GM21786 (cell line): ENCODE data around the gene SAMD8.
"Not testable (repeated sequence)": the region's sequence is repeated elsewhere in the genome, so short reads cannot be mapped to it uniquely, and the experiment has no call there.

ENCODE experiments used
- ATAC-seq: cut with Tn5 transposase; IDR thresholded peaks from one replicate; pipeline ENCODE4 v1.9.1; 2021; ENCODE audit not compliant: unreplicated experiment

The SAMD8 gene

DNA sequence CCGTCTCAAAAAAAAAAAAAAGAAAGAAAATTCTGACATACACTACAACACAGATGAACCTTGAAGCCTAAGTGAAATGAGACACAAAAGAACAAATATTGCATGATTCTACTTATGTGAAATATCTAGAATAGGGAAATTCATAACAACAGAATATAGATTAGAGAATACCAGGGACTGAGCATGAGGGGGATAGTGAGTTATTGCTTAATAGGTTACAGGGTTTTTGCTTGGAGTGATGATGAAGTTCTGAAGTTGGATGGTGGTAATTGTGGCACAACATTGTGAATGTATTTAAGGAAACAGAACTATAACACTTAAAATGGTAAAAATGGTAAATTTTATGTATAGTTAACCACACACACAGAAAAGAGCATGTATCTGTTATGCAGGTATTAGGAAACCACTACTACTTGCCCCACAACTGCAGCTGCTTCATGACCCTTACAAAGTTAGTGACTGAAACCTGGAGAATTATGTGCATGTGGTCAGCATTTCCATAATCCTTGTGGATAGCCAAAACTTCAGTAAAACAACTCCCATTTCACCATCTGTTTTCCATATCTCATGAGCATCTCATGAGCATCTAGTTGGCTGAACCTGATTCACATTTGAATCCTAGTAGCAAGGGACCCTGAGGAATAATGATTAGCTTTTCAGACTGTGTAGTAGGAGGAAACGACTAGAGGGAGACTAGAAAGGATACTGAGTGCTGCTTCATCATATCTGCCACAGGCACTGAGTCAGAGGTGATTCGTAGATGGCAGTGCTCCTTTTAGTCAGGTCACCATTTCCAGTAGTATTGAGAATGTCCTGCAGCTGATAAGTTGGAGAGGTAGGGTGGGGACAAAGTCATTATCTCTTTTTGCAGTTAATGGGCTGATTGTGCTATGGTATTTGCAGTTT, 26.3 kb downstream of the SAMD8 start:
- no peak for ATAC-seq

DNA sequence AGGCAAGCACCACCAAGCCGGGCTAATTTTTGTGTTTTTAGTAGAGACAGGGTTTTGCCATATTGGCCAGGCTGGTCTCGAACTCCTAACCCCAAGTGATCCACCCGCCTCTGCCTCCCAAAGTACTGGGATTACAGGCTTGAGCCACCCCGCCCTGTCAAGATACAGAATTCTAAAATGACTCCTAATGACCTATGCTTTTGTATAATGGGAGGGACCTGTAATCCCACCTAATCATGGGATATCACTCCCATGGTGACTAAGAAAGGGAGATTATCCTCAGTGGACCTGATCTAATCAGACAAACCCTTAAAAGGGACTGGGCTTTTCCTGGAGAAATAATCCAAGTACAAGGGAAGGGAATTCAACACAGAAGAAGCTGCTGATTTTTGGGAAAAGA, 28.8 kb downstream of the SAMD8 start:
- no peak for ATAC-seq

- ATAC-seq: no peak
These were observed 31.9 kb downstream of the SAMD8 start for GRCh38 chr10:75143353-75143752.

GRCh38 chr10:75145590-75145989, 34.1 kb downstream of the SAMD8 start:
- no peak for ATAC-seq

DNA sequence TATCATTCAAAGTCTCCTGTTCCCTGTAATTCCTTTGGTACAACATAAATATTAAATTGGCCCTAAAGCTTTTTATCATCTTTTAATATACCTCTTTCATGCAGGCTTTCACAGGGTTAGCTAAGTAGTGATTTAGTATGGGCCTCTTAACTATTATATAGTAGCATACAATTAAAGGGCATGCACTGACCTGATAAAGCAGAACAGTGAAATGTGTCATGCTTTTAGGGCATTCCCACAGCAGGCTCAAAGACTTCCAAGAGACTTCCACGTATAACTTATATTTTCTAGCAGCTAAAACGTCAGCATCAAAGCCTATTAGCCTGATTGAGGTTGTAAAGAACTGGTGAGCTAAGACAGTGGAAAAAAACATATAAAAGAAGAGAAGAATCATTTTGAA, 35.3 kb downstream of the SAMD8 start:
- no peak for ATAC-seq

DNA sequence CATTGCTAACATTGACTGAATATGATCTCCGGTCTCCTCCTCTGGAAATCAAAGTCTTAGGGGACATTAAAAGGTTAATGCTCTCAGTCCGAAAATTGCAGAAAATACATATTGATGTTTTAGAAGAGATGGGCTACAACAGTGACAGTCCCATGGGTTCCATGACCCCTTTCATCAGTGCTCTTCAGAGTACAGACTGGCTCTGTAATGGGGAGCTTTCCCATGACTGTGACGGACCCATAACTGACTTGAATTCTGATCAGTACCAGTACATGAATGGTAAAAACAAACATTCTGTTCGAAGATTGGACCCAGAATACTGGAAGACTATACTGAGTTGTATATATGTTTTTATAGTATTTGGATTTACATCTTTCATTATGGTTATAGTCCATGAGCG, 39.2 kb downstream of the SAMD8 start:
- no peak for ATAC-seq

DNA sequence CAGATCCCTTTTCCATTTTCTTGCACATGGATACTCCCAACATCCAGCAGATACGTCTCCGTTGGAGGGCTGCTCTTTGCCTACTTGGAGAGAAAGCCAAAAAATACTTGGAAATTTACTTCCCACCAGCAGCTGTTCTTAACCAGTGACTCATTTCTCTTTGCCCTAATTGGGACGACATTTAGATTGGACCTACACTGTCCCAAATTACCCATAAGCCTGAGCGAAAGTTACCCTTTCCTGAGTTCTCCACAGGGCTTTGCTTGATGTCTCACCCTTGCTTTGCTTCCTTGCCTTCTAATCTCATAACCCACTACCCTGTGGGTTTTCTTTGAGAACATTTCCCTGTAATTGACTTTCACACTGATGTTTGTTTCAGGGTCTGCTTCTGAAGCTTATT, 48.1 kb downstream of the SAMD8 start:
- no peak for ATAC-seq

GRCh38 chr10:75165684-75166622, 54.5 kb downstream of the SAMD8 start:
- peak; percentile 86 for ATAC-seq

DNA sequence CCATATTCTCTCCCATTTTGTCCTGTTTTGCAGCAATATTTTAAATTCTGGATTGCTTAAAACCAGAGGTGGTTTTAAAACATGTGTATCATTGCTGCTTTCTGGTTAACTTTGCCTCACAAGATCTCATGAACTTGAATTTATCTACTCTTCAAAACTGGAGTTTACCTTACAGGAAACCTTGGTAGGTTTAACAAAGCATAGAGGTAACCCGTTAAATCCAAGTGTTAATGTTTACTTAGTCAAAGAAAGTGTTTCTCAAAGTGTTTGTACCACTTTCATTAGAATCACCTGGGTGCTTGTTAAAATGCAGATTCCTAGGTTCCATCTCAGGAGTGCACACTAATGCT, 55.1 kb downstream of the SAMD8 start:
- ATAC-seq: peak; percentile 14

DNA sequence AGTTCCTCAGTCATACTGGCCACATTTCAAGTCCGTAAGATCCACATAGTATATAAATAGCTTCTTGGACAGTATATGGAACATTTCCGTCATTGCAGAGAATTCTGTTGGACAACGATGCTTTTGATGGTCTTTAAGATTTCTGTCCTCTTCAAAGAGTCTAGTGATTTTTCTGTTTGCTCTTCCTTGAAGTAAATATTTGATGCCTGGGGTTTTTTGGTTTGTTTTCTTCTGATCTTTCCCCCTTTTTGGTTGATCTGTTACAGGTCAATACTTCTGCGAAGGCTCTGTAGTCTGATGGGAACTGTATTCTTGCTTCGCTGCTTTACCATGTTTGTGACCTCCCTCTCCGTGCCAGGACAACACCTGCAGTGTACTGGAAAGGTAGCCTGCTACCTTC, 56.8 kb downstream of the SAMD8 start:
- ATAC-seq: no peak

DNA sequence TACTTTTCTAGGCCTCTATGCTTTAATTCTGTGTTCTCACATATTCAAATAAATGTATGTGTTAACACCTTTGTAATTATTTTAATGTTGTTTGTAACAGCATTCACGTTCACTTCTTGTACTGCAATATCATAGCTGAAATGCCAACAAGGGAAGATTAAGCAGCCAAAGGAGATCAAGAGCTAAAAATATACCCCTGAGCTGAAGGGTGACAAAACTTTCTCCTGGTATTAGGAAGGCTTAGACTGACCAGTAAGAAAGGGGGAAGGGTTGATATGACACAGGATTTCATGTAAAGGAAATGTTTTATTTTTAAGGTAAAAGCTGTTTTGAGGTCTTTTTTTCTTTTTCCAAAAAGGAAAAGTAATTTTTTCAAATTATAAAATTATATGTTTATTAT, 58.8 kb downstream of the SAMD8 start:
- no peak for ATAC-seq

GRCh38 chr10:75175046-75175445, 63.6 kb downstream of the SAMD8 start:
- ATAC-seq: no peak

GRCh38 chr10:75176046-75176445, 64.6 kb downstream of the SAMD8 start:
- ATAC-seq: no peak

- no peak for ATAC-seq
These were observed 65.3 kb downstream of the SAMD8 start for GRCh38 chr10:75176736-75177135.

- no peak for ATAC-seq
These were observed 68.3 kb downstream of the SAMD8 start for GRCh38 chr10:75179657-75180177.

- ATAC-seq: no peak
These were observed 69.1 kb downstream of the SAMD8 start for GRCh38 chr10:75180592-75180991.

- ATAC-seq: no peak
These were observed 69.6 kb downstream of the SAMD8 start for GRCh38 chr10:75181073-75181472.

DNA sequence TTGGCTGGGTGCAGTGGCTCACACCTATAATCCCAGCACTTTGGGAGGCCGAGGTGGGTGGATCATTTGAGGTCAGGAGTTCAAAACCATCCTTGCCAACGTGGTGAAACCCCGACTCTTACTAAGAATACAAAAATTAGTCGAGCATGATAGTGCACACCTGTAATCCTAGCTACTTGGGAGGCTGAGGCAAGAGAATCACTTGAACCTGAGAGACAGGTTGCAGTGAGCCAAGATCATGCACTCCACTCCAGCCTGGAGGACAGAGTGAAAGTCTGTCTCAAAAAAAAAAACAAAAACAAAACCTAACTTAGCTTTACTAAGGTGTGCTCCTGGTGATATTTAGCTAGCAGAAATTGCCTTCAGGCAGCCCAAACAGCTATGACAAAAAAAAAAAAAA, 74.9 kb downstream of the SAMD8 start:
- ATAC-seq: no peak

- no peak for ATAC-seq
These were observed 76.5 kb downstream of the SAMD8 start for GRCh38 chr10:75187961-75188426.

DNA sequence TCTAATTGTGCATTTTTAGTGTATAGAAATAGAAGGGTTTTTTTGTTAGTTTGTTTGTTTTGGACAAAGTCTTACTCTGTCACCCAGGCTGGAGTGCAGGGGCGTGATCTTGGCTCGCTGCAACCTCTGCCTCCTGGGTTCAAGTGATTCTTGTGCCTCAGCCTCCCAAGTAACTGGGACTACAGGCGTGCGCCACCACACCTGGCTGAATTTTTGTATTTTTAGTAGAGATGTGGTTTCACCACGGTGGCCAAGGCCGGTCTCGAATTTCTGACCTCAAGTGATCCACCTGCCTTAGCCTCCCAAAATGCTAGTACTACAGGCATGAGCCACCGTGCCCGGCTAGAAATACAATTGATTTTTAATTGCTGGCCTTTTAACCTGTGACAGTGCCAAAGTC, 77.1 kb downstream of the SAMD8 start:
- ATAC-seq: not testable (repeated sequence)

DNA sequence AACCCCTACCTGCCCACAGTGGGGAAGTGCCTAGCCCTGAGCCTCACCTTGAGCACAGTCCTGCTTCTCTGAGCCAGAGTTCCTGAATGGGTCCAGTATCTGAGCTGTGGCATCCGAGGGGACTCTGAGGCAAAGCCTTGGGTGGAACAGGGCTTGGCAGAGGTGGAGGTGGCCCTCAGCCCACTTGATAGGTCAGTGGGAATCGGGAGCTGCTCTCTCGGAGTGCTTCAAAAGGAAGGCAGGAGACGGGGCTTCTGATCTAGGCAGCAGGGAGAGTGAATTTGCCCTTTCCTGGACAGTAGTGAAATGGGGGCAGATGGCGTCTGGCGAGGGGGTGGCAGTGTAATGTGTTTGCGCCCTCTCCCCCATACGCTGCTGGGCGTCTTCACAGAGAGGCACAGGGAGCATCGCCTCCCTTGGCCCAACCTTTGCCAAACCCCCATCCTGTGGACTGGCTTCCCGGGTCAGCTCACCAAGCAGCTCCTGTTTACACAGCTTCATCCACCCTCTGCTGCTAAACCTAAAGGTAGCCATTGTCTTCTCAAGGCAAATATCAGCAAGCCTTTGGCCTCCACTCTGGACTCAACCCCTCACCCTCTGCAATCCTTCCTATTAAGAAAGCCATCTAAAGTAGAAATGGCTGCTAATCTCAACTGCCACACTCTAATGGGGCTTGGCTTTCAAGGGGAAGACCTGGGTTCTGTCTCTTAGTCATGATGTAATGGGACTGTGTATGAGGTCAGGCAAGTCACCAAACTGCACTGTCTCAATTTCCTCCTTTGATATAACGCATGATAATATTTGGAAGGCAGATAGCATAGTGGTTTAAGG, 78.0 kb downstream of the SAMD8 start:
- ATAC-seq: no peak
